Memory B cell (primary cell): ENCODE data around the gene KLK10.
"Not testable (repeated sequence)": the region's sequence is repeated elsewhere in the genome, so short reads cannot be mapped to it uniquely, and the experiment has no call there.

Experiments
- ATAC-seq: fragments of 150-1000 bp; cut with Tn5 transposase; 2 replicates; pipeline ENCODE4 v1.10.0; 2021; ENCODE audit warnings: low read depth, mild to moderate bottlenecking, moderate library complexity
- DNase-seq, 2 donors: peaks; one replicate each; pipeline ENCODE4 v3.0.0; 2022; ENCODE audit warnings: low spot score in 2 of 2
- H3K27ac Mint-ChIP-seq: one replicate; pipeline ENCODE4 v1.8.0; 2022; ENCODE audit warnings: mild to moderate bottlenecking, moderate library complexity, mixed read lengths
- H3K27me3 Mint-ChIP-seq: one replicate; pipeline ENCODE4 v1.8.0; 2022; ENCODE audit warnings: mixed read lengths
- H3K36me3 Mint-ChIP-seq: one replicate; pipeline ENCODE4 v1.8.0; 2022; ENCODE audit warnings: mild to moderate bottlenecking, mixed read lengths
- H3K4me1 Mint-ChIP-seq: one replicate; pipeline ENCODE4 v1.8.0; 2022; ENCODE audit warnings: mixed read lengths
- H3K4me3 Mint-ChIP-seq: one replicate; pipeline ENCODE4 v1.8.0; 2022; ENCODE audit warnings: mild to moderate bottlenecking, moderate library complexity, mixed read lengths
- H3K9me3 Mint-ChIP-seq: one replicate; pipeline ENCODE4 v1.8.0; 2022; ENCODE audit warnings: mixed read lengths

The KLK10 gene

DNA sequence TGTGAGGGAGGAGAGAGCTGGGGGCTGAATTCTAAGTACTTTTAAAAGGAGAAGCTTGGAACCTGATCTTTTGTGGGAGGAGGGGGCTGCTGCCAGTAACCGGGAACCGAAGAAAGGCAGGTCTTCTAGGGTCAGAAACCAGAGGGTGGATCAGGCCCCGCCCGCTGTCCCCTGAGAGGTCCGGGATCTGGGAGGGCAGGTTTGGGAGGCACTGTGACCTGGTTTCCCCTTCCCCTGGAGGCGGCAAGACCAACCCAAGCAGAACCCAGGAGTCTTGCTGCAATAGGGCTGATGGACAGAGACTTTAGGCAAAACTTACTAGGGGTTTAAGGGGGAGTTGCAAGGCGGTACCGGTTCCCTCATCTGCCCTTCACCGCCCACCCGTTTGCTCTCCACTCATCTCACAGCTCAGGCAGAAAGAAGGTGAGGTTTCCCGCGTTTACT, 17.4 kb downstream of the KLK10 start:
- H3K4me1 Mint-ChIP-seq: no peaks in the 10 kb centered on the region
- peaks cover 11% of the 10 kb centered on the region for H3K27me3 Mint-ChIP-seq
- no peaks in the 10 kb centered on the region for H3K36me3 Mint-ChIP-seq
- H3K4me3 Mint-ChIP-seq: no peak overlapping the region
- peaks cover 2% of the 10 kb centered on the region for H3K9me3 Mint-ChIP-seq
- H3K27ac Mint-ChIP-seq: no peak overlapping the region
- ATAC-seq (no peak), DNase-seq (no peak)

DNA sequence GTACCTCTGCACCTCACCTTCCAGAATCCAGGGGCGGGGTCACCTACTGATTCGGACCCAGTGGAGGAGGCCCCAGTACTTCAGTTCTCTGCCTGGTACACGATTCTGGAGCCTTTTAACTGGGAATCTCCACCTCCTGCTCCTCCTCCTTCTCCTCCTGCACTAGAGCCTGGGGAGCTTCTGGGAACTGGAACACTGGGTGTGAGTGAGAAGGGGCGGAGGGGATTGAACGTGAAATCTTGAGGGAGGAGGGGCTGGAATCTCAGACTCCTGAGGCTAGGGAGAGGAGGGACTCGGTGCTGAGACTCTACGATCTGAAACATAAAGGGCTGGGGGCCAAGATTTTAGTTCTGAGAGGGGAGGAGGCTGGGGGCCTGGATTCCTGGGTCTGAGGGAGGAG, 18.0 kb downstream of the KLK10 start, which contains the start of gene KLK8:
KLK8 (minus strand) TSS at position 90 of the 400 bp plus-strand sequence. CDS start 437 bp downstream, outside the sequence.
- Mint-ChIP-seq H3K27me3 (peaks cover 11% of the 10 kb centered on the region), H3K4me1 (no peaks in the 10 kb centered on the region), H3K27ac (no peak within 1 kb of the TSS), H3K4me3 (no peak within 1 kb of the TSS), H3K36me3 (no peaks in the 10 kb centered on the region), H3K9me3 (peaks cover 2% of the 10 kb centered on the region)
- no peak for ATAC-seq
- no peak for DNase-seq

GRCh38 chr19:51000981-51001380, 18.5 kb downstream of the KLK10 start:
- no peak overlapping the region for H3K27ac Mint-ChIP-seq
- H3K4me1 Mint-ChIP-seq: no peaks in the 10 kb centered on the region
- H3K27me3 Mint-ChIP-seq: peaks cover 11% of the 10 kb centered on the region
- ATAC-seq (no peak), DNase-seq (no peak)
- H3K9me3 Mint-ChIP-seq: peaks cover 2% of the 10 kb centered on the region
- H3K36me3 Mint-ChIP-seq: no peaks in the 10 kb centered on the region
- no peak overlapping the region for H3K4me3 Mint-ChIP-seq

GRCh38 chr19:51000426-51000825, 19.1 kb downstream of the KLK10 start:
- H3K9me3 Mint-ChIP-seq: peaks cover 2% of the 10 kb centered on the region
- DNase-seq (no peak), ATAC-seq (no peak)
- H3K27ac Mint-ChIP-seq: no peak overlapping the region
- no peak overlapping the region for H3K4me3 Mint-ChIP-seq
- H3K36me3 Mint-ChIP-seq: no peaks in the 10 kb centered on the region
- H3K27me3 Mint-ChIP-seq: peaks cover 11% of the 10 kb centered on the region
- H3K4me1 Mint-ChIP-seq: no peaks in the 10 kb centered on the region

- Mint-ChIP-seq H3K9me3 (peaks cover 2% of the 10 kb centered on the region), H3K27ac (no peak overlapping the region)
Observed at GRCh38 chr19:50998686-50999085, 20.8 kb downstream of the KLK10 start.

GRCh38 chr19:50998061-50998460, 21.4 kb downstream of the KLK10 start:
- H3K4me3 Mint-ChIP-seq: no peak overlapping the region

More at GRCh38 chr19:50998686-50999085, 20.8 kb downstream of the KLK10 start:
- Mint-ChIP-seq H3K4me3 (no peak overlapping the region), H3K36me3 (no peaks in the 10 kb centered on the region), H3K4me1 (no peaks in the 10 kb centered on the region), H3K27me3 (peaks cover 8% of the 10 kb centered on the region)
- no peak for ATAC-seq
- no peak for DNase-seq

GRCh38 chr19:50994129-50994528, 25.4 kb downstream of the KLK10 start:
- no peak overlapping the region for H3K4me3 Mint-ChIP-seq
- H3K27me3 Mint-ChIP-seq: peaks cover 10% of the 10 kb centered on the region
- H3K27ac Mint-ChIP-seq: no peak overlapping the region
- peaks cover 7% of the 10 kb centered on the region for H3K9me3 Mint-ChIP-seq
- peaks cover 1% of the 10 kb centered on the region for H3K36me3 Mint-ChIP-seq
- no peaks in the 10 kb centered on the region for H3K4me1 Mint-ChIP-seq
- DNase-seq: no peak
- ATAC-seq: no peak

More at GRCh38 chr19:50998061-50998460, 21.4 kb downstream of the KLK10 start:
- H3K36me3 Mint-ChIP-seq: no peaks in the 10 kb centered on the region
- peaks cover 2% of the 10 kb centered on the region for H3K9me3 Mint-ChIP-seq
- no peak for ATAC-seq
- H3K4me1 Mint-ChIP-seq: no peaks in the 10 kb centered on the region
- no peak for DNase-seq
- H3K27ac Mint-ChIP-seq: no peak overlapping the region
- peaks cover 7% of the 10 kb centered on the region for H3K27me3 Mint-ChIP-seq

DNA sequence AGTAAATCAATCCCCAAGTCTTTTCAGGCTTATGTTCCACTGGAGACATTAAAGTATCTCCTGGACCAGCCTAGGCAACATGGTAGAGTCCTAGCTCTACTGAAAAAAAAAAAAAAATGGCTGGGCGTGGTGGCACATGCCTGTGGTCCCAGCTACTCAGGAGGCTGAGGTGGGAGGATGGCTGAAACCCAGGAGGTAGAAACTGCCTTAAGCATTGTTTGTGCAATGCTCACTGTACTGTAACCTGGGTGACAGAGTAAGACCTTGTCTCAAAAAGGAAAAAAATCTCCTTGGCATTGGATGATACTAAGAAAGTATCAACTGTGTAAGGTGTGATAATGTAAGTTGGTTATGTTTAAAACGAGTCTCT, 26.9 kb downstream of the KLK10 start:
- no peak for DNase-seq
- no peak overlapping the region for H3K4me3 Mint-ChIP-seq
- H3K4me1 Mint-ChIP-seq: no peaks in the 10 kb centered on the region
- ATAC-seq: no peak
- H3K9me3 Mint-ChIP-seq: peaks cover 9% of the 10 kb centered on the region
- no peak overlapping the region for H3K27ac Mint-ChIP-seq
- H3K36me3 Mint-ChIP-seq: peaks cover 1% of the 10 kb centered on the region
- H3K27me3 Mint-ChIP-seq: peaks cover 11% of the 10 kb centered on the region

DNA sequence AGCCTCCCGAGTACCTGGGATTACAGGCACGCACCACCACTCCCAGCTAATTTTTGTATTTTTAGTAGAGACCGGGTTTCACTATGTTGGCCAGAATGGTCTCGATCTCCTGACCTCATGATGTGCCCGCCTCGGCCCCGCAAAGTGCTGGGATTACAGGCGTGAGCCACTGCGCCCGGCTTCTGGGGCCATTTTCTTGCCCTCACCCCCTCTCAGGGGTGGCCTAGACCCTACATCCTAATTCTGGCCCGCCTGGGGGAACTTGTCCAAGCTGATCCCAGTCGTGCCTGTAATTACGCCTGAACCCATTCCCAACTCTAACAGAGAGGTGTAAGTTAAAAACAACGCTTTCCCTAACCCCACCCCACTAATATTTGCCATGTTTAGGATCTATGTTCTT, 35.1 kb downstream of the KLK10 start:
- not testable (repeated sequence) for H3K4me1 Mint-ChIP-seq, H3K36me3 Mint-ChIP-seq, H3K9me3 Mint-ChIP-seq, ATAC-seq, H3K27ac Mint-ChIP-seq, H3K4me3 Mint-ChIP-seq, DNase-seq
- H3K27me3 Mint-ChIP-seq: peaks cover 28% of the 10 kb centered on the region

GRCh38 chr19:50983625-50984292, 35.8 kb downstream of the KLK10 start, which contains the start of gene KLK7:
TSS of gene KLK7 (minus strand) at chr19:50983917. CDS start at chr19:50982399, 1,518 bp downstream.
- DNase-seq: no peak
- Mint-ChIP-seq H3K4me3 (no peak within 1 kb of the TSS), H3K27ac (no peak within 1 kb of the TSS), H3K27me3 (peaks cover 30% of the 10 kb centered on the region), H3K9me3 (peaks cover 6% of the 10 kb centered on the region), H3K4me1 (no peaks in the 10 kb centered on the region), H3K36me3 (peaks cover 4% of the 10 kb centered on the region)
- no peak for ATAC-seq

DNA sequence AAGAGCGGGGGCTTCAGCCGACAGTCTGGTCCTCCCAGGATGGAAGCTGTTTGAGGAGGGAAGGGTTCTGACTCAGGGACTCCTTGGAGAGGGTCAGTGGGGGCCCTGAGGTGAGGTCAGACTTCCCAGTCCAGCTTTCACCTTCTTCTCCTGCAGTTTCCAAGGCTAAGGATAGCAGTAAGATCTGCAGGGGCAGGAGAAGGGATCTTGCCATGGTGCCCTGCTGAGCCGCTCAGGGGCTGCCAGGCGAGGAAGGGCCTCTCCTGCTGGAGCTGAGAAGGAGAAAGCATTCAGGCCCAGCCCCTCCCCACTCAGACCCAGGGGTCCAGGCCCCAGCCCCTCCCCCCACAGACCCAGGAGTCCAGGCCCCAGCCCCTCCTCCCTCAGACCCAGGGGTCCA, 37.3 kb downstream of the KLK10 start:
- Mint-ChIP-seq H3K36me3 (peaks cover 4% of the 10 kb centered on the region), H3K9me3 (peaks cover 4% of the 10 kb centered on the region), H3K27me3 (peaks cover 37% of the 10 kb centered on the region), H3K4me3 (no peak overlapping the region), H3K4me1 (no peaks in the 10 kb centered on the region), H3K27ac (no peak overlapping the region)
- ATAC-seq: no peak
- no peak for DNase-seq

DNA sequence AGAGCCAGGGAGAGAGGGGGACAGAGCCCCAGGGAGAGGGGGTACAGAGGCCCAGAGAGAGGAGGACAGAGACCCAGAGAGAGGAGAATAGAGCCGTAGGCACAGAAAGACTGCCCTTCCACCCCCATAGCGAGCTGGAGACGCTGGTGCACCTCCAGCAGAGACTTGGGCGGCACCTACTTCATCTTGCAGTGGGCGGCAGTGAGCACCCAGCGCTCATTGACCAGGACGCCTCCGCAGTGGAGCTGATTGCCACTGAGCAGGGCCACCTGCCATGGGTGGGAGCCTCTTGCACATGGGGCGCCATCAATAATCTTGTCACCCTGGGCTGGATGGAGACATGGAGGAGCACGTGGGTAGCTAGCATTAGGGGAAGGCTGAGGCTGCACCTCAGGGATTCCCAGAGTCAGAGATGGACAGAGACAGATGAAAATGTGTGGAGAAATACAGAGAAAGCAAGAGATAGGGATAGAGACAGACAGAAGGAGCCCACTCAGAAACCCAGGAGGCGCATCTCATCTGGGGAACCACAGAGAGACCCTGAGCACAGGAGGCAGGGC, 37.8 kb downstream of the KLK10 start:
- Mint-ChIP-seq H3K4me3 (no peak overlapping the region), H3K36me3 (peaks cover 4% of the 10 kb centered on the region), H3K4me1 (no peaks in the 10 kb centered on the region), H3K9me3 (peaks cover 4% of the 10 kb centered on the region), H3K27ac (no peak overlapping the region), H3K27me3 (peaks cover 39% of the 10 kb centered on the region)
- DNase-seq: no peak
- ATAC-seq: no peak

DNA sequence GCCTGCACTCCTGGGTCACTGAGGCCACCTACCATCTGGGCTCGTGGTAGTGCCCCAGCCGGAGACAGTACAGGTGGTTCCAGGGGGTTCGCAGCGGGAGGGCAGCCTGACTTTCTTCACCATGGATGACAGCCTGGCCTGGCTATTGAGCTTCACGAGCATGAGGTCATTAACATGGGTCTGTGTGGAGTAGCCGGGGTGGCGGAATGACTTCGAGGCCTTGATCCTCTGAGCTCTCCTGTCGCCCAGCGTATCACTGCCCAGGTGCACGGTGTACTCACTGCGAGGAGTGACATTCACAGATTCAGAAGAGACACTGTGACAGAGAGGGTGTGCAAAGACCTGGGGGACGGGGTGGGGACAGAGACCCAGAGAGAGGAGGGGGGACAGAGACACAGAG, 39.3 kb downstream of the KLK10 start:
- DNase-seq: no peak
- Mint-ChIP-seq H3K9me3 (peaks cover 4% of the 10 kb centered on the region), H3K36me3 (peaks cover 4% of the 10 kb centered on the region), H3K4me1 (no peaks in the 10 kb centered on the region), H3K4me3 (no peak overlapping the region), H3K27ac (no peak overlapping the region), H3K27me3 (peaks cover 39% of the 10 kb centered on the region)
- no peak for ATAC-seq

DNA sequence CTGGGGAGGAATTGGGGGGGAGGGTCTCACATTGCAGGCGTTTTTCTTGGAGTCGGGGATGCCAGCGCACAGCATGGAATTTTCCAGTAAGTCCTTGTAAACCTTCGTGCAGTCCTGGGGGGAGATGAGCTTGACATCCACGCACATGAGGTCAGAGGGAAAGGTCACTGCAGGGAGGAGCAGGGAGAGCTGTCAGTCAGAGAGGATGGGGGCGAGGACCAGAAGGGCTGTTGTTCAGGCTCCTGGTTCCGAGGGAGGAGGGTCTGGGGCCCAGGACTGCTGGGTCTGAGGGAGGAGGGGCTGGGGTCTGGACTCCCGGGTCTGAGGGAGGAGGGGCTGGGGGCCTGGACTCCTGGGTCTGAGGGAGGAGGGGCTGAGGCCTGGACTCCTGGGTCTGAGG, 39.8 kb downstream of the KLK10 start:
- ATAC-seq (no peak), DNase-seq (no peak)
- H3K4me1 Mint-ChIP-seq: no peaks in the 10 kb centered on the region
- peaks cover 4% of the 10 kb centered on the region for H3K36me3 Mint-ChIP-seq
- H3K4me3 Mint-ChIP-seq: no peak overlapping the region
- peaks cover 39% of the 10 kb centered on the region for H3K27me3 Mint-ChIP-seq
- H3K27ac Mint-ChIP-seq: no peak overlapping the region
- peaks cover 4% of the 10 kb centered on the region for H3K9me3 Mint-ChIP-seq
